Heart left ventricle (tissue), 13 donors: ENCODE results near the gene XPC.

Source experiments
- CTCF ChIP-seq, 12 donors: fragments of 200-600 bp; sonication (generic) in 4 of 12; IDR thresholded peaks; one replicate each; pipeline versions ENCODE4 v1.5.0 to v1.8.0; 2018 to 2022; ENCODE audit warnings: antibody characterized with exemption in 12 of 12, mild to moderate bottlenecking in 5 of 12
- POLR2A ChIP-seq, 2 donors: fragments of 450-650 bp; IDR thresholded peaks; one replicate each; pipeline ENCODE4 v1.6.1; 2017; ENCODE audit warnings: antibody characterized with exemption in 2 of 2, mild to moderate bottlenecking in 2 of 2, moderate library complexity in 2 of 2
- donor health status: ischemic (EF 13 %, LVEDD 7.1; RV severe dilation, severe dysfunction).
- donor health status: DM: no; HTN: yes; CAD: no.
- donor health status: DM: no; HTN: no; CAD: no.
- donor health status: ischemic (EF 25% LVEDD 6.9; RV normal size, moderate dysfunction).
- donor health status: ischemic (EF 25% LVEDD 5.7; RV mildly dilated, moderate dysfunction).
- donor health status: ischemic (EF 35%, LVEDD 5.7; RV mildly dilated, moderate dysfunction).
- donor health status: nonischemic (EF 11% LVEDD 7.7; RV severe dilation, severe dysfunction).
- donor health status: DM: yes; HTN: yes; CAD: no.
- donor health status: PGD.
- donor health status: ischemic (EF 29% LVEDD 5.4; RV normal size, mild dysfunction).
- donor health status: nonischemic (EF 23%, LVEDD 6.1; RV moderate dilation, normal function).

GRCh38 chr3:14212032-14212431 lies 33.6 kb upstream of the XPC start:
- TF ChIP-seq CTCF (IDR thresholded peaks at IDR 0.05) (no peak), POLR2A (IDR thresholded peaks at IDR 0.05) (no peak)
